ENCODE measurements around the gene NUDT21. TPM values are rescaled to one million over a fixed set of nuclear protein-coding genes. Genes with fewer than 3 reads are reported as not detected.
A peak's percentile ranks its signal among the peaks of the same experiment; 100 is the strongest.

Gene NUDT21
- total RNA-seq, 1 donor from 2014 or later = 239 TPM

GRCh38 chr16:56478281-56479049 is 27.3 kb upstream of the NUDT21 start:
- Mint-ChIP-seq H3K9me3 (no peaks in the 10 kb centered on the region), H3K4me1 (no peaks in the 10 kb centered on the region), H3K36me3 (ENCODE audit: low read depth) (peaks cover 15% of the 10 kb centered on the region), H3K4me3 (no peak overlapping the region), H3K27me3 (ENCODE audit: low read depth) (no peaks in the 10 kb centered on the region), H3K27ac (ENCODE audit: unreplicated experiment) (peak overlapping the region; percentile 6)
- DNase-seq (ENCODE audit: low read depth, low spot score) = no peak
- TF ChIP-seq CTCF (conservative IDR thresholded peaks at IDR 0.05) = no peak

- no peaks in the 10 kb centered on the region for H3K9me3 Mint-ChIP-seq
- no peaks in the 10 kb centered on the region for H3K4me1 Mint-ChIP-seq
- H3K27ac Mint-ChIP-seq (ENCODE audit: unreplicated experiment) = no peak overlapping the region
- no peak overlapping the region for H3K4me3 Mint-ChIP-seq
- no peaks in the 10 kb centered on the region for H3K27me3 Mint-ChIP-seq (ENCODE audit: low read depth)
- TF ChIP-seq CTCF (conservative IDR thresholded peaks at IDR 0.05) = no peak
- no peak for DNase-seq (ENCODE audit: low read depth, low spot score)
- peaks cover 15% of the 10 kb centered on the region for H3K36me3 Mint-ChIP-seq (ENCODE audit: low read depth)
These were observed 26.2 kb upstream of the NUDT21 start for GRCh38 chr16:56477096-56477878.

GRCh38 chr16:56475201-56475600 is 24.1 kb upstream of the NUDT21 start:
- H3K27ac Mint-ChIP-seq (ENCODE audit: unreplicated experiment) = no peak overlapping the region
- no peak for DNase-seq (ENCODE audit: low read depth, low spot score)
- TF ChIP-seq CTCF (conservative IDR thresholded peaks at IDR 0.05) = no peak
- no peaks in the 10 kb centered on the region for H3K9me3 Mint-ChIP-seq
- H3K27me3 Mint-ChIP-seq (ENCODE audit: low read depth) = no peaks in the 10 kb centered on the region
- H3K4me3 Mint-ChIP-seq = no peak overlapping the region
- H3K4me1 Mint-ChIP-seq = no peaks in the 10 kb centered on the region
- peaks cover 18% of the 10 kb centered on the region for H3K36me3 Mint-ChIP-seq (ENCODE audit: low read depth)

GRCh38 chr16:56470666-56471065 is 19.5 kb upstream of the NUDT21 start:
- no peak overlapping the region for H3K4me3 Mint-ChIP-seq
- no peak overlapping the region for H3K27ac Mint-ChIP-seq (ENCODE audit: unreplicated experiment)
- TF ChIP-seq CTCF (conservative IDR thresholded peaks at IDR 0.05) = no peak
- peaks cover 10% of the 10 kb centered on the region for H3K36me3 Mint-ChIP-seq (ENCODE audit: low read depth)
- H3K4me1 Mint-ChIP-seq = no peaks in the 10 kb centered on the region
- no peak for DNase-seq (ENCODE audit: low read depth, low spot score)
- H3K9me3 Mint-ChIP-seq = no peaks in the 10 kb centered on the region
- no peaks in the 10 kb centered on the region for H3K27me3 Mint-ChIP-seq (ENCODE audit: low read depth)

GRCh38 chr16:56470232-56470631 is 19.1 kb upstream of the NUDT21 start:
- Mint-ChIP-seq H3K4me1 (no peaks in the 10 kb centered on the region), H3K27ac (ENCODE audit: unreplicated experiment) (no peak overlapping the region), H3K4me3 (no peak overlapping the region), H3K27me3 (ENCODE audit: low read depth) (no peaks in the 10 kb centered on the region), H3K9me3 (no peaks in the 10 kb centered on the region), H3K36me3 (ENCODE audit: low read depth) (peaks cover 10% of the 10 kb centered on the region)
- no peak for TF ChIP-seq CTCF (conservative IDR thresholded peaks at IDR 0.05)
- no peak for DNase-seq (ENCODE audit: low read depth, low spot score)

All from neural crest cell (in vitro differentiated cells).